HG02973 (cell line): Measurements from ENCODE around the gene SLC10A3.

Source experiments
- ATAC-seq: cut with Tn5 transposase; IDR thresholded peaks from one replicate; pipeline ENCODE4 v1.9.1; 2021; ENCODE audit warnings: moderate library complexity; ENCODE audit not compliant: unreplicated experiment

The SLC10A3 gene

DNA sequence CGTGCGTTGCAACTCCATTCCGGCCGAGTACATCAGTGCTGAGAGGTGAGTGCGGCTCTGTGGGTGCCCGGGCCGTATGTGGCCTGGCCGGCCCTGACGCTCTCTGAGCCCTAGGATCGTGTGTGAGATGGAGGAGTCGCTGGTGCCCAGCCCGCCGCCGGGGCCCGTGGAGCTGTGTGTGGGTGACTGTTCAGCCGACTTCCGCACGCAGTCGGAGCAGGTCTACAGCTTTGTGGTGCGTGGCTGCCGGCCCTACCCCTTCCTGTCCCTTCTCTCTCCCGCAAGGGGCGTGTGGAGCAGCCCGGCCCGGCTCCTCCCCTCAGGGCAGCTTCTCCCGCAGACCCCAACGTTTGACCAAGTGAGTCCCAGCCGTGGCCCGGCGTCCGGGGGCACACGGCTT, 24.4 kb downstream of the SLC10A3 start:
- ATAC-seq: no peak

DNA sequence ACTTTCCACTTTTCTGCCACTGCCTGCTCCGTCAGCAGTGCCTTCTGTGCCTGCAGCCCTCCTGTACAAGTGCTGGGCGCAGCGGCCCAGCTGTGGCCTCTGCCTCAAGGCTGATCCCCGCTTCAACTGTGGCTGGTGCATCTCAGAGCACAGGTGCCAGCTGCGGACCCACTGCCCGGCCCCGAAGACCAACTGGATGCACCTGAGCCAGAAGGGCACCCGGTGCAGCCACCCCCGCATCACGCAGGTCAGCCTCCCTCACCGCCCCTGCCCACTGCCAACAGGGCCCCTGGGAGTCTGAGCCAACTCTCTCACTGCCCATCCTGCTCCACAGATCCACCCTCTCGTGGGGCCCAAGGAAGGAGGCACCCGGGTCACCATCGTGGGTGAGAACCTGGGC, 24.8 kb downstream of the SLC10A3 start:
- no peak for ATAC-seq

- no peak for ATAC-seq
Measured at GRCh38 chrX:154464806-154465365, 25.5 kb downstream of the SLC10A3 start.

GRCh38 chrX:154463611-154464220, 26.7 kb downstream of the SLC10A3 start:
- ATAC-seq: no peak

DNA sequence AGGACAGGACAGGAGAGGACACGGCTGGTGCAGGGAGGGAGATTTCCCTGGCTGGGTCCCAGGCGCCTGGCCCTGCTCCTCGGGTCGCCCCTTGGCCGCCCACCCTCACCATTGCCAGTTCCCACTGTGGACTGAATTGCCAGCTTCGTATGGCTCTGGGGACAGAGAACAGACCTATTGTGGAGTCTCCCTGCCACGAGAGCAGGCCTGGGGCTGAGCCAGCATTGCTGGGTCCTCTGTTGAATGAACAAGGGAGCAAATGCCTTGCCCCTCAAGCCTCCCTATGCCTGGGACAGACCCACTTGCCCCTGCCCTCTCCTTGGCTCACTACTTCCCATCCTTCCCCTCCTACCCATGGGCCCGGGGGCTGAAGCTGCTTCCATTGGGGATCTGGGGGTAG, 28.0 kb downstream of the SLC10A3 start:
- no peak for ATAC-seq

DNA sequence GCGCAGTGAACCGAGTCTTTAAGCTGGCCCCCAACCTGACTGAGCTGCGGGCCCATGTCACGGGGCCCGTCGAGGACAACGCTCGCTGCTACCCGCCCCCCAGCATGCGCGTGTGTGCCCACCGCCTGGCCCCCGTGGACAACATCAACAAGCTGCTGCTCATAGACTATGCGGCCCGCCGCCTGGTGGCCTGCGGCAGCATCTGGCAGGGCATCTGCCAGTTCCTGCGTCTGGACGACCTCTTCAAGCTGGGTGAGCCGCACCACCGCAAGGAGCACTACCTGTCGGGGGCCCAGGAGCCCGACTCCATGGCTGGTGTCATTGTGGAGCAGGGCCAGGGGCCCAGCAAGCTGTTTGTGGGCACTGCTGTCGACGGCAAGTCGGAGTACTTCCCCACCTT, 30.1 kb downstream of the SLC10A3 start:
- ATAC-seq: no peak

DNA sequence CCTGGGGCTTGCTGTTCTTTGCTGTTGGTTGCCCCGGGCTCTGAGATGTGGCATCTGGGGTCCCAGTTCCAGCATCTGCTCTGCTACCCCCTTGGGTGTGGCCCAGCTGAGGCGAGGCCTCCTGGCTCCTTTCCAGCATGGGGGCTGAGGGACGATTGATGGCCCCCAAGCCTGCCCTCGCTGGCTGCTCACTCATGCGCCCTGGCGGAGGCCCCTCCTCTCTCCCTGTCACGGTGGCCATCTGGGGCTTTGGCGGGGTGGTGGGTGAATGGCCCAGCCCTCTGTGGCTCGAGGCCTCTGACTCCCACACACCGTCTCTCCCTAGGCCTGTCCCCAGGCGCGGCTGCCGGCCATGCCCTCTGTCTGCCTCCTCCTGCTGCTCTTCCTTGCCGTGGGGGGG, 30.6 kb downstream of the SLC10A3 start:
- ATAC-seq: no peak

DNA sequence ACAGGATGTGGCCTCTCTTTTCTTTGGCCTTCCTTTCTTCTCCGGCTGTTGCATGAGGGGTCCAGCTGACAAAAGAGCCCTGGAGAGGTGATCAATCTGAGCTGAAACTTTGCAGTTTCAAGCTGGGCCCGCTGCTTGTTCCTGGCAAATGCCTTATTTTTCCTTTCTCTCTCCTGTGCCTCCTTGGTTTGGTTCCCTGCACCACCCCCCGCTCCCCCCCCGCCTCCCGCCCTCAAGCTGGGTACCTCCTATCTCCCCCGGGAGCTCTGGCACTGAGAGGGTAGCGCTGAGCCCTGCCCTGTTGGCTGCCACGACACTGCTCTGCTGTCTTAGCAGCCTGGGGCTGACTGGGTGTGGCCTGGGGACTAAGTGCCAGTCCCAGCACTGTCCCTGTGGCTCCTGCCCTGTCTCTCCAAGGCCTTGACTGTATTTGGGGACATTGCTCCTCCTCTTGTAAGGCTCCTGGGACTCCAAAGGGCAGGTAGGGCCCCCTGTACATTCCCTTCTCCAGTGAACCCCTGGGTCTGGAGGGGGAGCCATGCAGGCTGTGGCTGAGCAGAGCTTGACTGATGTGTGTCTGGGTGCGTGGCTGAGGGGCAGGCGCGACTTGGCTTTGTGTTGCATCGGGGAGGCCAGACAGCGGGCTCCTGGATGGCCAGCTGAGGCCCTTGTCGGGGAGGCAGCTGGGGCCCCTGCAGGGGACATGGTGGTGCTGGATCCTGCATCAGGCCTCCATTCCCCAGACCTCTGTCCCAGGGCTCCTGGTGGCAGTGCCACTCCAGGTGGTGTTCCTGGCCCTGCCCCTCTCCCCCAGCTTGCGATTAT, 31.3 kb downstream of the SLC10A3 start:
- no peak for ATAC-seq

DNA sequence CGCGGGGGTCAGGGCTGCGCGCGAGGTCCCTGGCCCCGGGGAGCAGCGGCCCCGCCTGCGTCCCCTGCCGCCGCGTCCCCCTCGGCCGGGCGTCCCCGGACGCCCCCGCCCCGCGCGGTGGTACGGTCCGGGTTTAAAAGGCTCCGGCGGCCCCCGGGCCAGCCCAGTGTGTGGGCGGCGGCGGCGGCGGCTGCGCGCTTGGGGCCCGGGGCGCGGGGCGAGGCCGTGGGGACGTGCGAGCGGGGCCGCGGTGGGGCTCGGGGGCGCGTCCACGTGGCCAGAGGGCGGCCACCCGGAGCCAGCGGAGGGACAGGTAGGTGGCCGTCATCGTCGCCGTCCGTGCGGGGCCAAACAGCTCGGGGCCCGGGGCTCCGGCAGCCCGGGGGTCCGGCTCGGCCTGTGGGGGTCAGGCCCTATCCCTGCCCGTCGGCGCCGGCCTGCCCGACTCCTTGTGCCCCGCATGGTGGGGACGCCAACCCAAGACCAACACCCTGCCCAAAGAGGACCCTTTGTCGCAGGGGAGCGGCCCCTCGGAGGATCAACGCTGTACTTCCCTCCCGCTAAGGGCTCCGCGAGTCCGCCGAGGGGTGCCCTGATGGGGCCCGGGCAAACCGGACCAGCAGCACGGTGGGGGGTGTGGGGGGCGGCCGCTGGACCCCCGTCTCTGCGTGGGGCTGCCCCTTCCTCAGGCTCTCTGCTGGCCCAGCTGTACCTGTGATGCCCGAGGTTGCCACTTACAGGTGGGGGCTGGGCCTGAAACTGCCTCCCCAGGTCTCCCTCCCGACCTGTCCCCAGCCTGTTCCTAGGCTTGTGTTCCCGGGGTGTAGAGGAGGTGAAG, 32.1 kb downstream of the SLC10A3 start, which contains the start of gene PLXNA3:
Gene PLXNA3 (plus strand): TSS at position 166 of the 838 bp plus-strand sequence. CDS start 1,903 bp downstream, outside the sequence.
- ATAC-seq: peak; percentile 62

GRCh38 chrX:154457491-154458115, 32.8 kb downstream of the SLC10A3 start:
- peak; percentile 41 for ATAC-seq

DNA sequence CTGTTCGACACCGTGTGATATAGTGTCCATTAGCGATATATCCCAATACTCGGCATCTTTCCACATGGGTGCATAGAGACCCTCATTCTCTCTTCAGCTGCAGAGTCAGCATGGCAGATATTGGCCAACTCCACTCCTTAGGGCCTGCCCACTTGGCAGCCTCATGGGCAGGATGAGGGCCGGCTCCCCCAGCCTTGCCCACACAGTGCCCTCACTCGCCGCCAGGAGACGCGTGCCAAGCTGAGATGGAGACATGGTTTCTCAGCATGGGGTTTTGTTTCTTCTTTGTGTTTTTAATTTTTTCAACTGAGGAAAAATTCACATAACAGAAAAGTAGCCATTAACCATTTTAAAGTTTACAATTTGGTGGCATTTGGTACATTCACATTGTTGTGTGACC, 37.6 kb downstream of the SLC10A3 start:
- no peak for ATAC-seq

- no peak for ATAC-seq
Measured at GRCh38 chrX:154450312-154450711, 40.1 kb downstream of the SLC10A3 start.

GRCh38 chrX:154449618-154450017, 40.8 kb downstream of the SLC10A3 start:
- ATAC-seq: no peak

- ATAC-seq: no peak
Measured at GRCh38 chrX:154448484-154448883, 41.9 kb downstream of the SLC10A3 start.

- no peak for ATAC-seq
Measured at GRCh38 chrX:154446430-154446829, 44.0 kb downstream of the SLC10A3 start.

- ATAC-seq: no peak
Measured at GRCh38 chrX:154445776-154446175, 44.7 kb downstream of the SLC10A3 start.

DNA sequence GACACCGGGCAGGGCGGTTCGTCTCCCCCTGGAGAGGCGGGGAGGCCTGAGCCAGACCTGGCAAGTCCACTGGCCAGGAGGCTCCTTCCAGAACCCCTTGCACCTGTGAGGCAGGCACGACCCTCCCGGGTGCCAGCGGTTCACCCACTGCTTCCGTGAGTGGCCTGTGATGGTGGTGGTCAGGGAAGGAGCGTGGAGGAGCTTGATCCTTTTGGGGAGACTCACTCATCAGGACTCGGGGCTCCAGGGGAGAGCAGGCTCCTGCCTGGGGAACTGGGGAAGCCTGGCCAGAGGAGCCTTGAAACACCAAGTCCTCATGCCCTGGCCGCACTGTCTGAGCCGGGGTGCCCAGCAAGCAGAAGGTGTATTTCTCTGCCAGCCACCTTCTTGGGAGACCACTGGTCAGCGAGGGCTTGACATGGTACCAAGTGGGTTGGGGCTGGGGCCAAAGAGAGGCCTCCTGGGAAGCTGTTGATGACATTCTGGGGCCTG, 45.6 kb downstream of the SLC10A3 start:
- ATAC-seq: no peak

GRCh38 chrX:154443992-154444754, 46.3 kb downstream of the SLC10A3 start, which contains the start of gene FAM50A:
Gene FAM50A, plus strand, starts transcription at chrX:154444141. Its CDS starts 95 bp downstream, at chrX:154444236.
- ATAC-seq: peak; percentile 54

- ATAC-seq: no peak
Measured at GRCh38 chrX:154443479-154443910, 46.9 kb downstream of the SLC10A3 start.
